MCF 10A (cell line): ENCODE data around the gene BTK. TPM values are rescaled to one million over a fixed set of nuclear protein-coding genes. Genes with fewer than 3 reads are reported as not detected.

Experiments used
- BruUV-seq: library from RNA; stranded (reverse); fragments of 400-500 nt; replicated peaks from 2 replicates; lab custom pipeline; 2021; lab: Mats Ljungman, UMichigan
- CTCF ChIA-PET: fragments of 300-600 bp; sonication (Branson Sonifier 250); formaldehyde crosslinking; extraction: SDS; loops from one replicate; lab custom pipeline; 2021; ENCODE audit warnings: antibody characterized with exemption, inconsistent platforms; lab: Yijun Ruan, JAX
- POLR2A ChIA-PET: fragments of 300-600, 350-650 bp; sonication (Branson Sonifier 250); formaldehyde crosslinking; extraction: SDS; loops from one replicate; lab custom pipeline; 2020; ENCODE audit warnings: antibody characterized with exemption, inconsistent platforms; lab: Yijun Ruan, JAX
- DNase-seq: peaks from one replicate; pipeline ENCODE4 v3.0.0-alpha.2; 2018; ENCODE audit not compliant: unreplicated experiment
- H3K27ac Mint-ChIP-seq: one replicate; pipeline ENCODE4 v1.8.0; 2022; ENCODE audit warnings: mild to moderate bottlenecking, low read depth, mixed read lengths; ENCODE audit not compliant: unreplicated experiment
- H3K27me3 Mint-ChIP-seq: one replicate; pipeline ENCODE4 v1.8.0; 2022; ENCODE audit warnings: mixed read lengths; ENCODE audit not compliant: insufficient read depth, unreplicated experiment
- H3K36me3 Mint-ChIP-seq: one replicate; pipeline ENCODE4 v1.8.0; 2022; ENCODE audit warnings: mild to moderate bottlenecking, moderate library complexity, mixed read lengths; ENCODE audit not compliant: insufficient read depth, unreplicated experiment
- H3K4me1 Mint-ChIP-seq: one replicate; pipeline ENCODE4 v1.8.0; 2022; ENCODE audit warnings: mixed read lengths; ENCODE audit not compliant: insufficient read depth, unreplicated experiment
- H3K4me3 Mint-ChIP-seq: one replicate; pipeline ENCODE4 v1.8.0; 2022; ENCODE audit warnings: mild to moderate bottlenecking, moderate library complexity, mixed read lengths; ENCODE audit not compliant: unreplicated experiment
- H3K9me3 Mint-ChIP-seq: one replicate; pipeline ENCODE4 v1.8.0; 2022; ENCODE audit warnings: mixed read lengths; ENCODE audit not compliant: unreplicated experiment
- intact Hi-C: fragments of 100-400 bp; cut with micrococcal nuclease; formaldehyde crosslinking; loops from 2 replicates; pipeline ENCODE4 v1.14.1; 2022
- total RNA-seq: library from RNA; stranded (reverse); gene quantifications from 2 replicates; pipeline ENCODE4 v1.2.3, GENCODE V29; 2022
- TF ChIP-seq, protein P1 (sequence below): fragments of 200-600 bp; IDR thresholded peaks from one replicate; pipeline ENCODE4 v1.8.0; 2022; ENCODE audit warnings: antibody characterized with exemption, mild to moderate bottlenecking; ENCODE audit not compliant: unreplicated experiment

BTK gene
- total RNA-seq, 1 experiment from 2014 or later: not detected

DNA sequence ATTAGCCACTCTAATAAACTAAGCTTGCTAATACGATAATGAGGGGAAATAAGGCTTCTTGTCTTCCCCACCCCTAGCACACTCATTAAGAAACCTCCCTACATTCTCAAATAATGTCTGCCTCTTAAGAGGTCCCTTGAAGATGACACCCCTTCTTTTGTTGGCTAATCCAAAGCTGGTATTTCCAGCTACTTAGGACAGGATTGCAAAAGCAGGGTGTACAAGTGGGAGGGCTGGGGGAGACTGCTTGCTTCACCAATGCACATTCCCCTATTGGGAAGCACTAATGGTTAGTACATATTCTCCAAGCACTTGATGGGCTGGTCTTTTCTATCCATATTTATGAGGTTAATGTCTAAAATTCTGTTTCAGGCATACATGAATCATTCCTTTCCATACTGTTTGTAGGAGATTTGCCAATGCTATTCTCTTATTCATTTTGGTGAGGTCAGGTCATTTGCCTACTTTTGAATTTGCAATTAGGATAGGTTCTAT lies 20.6 kb downstream of the BTK start:
- DNase-seq: no peak
- peaks cover 6% of the 10 kb centered on the region for H3K36me3 Mint-ChIP-seq
- intact Hi-C loops: no loop called here
- no peak overlapping the region for H3K4me3 Mint-ChIP-seq
- H3K9me3 Mint-ChIP-seq: no peaks in the 10 kb centered on the region
- H3K27ac Mint-ChIP-seq: no peak overlapping the region
- peaks cover 52% of the 10 kb centered on the region for H3K27me3 Mint-ChIP-seq
- ChIA-PET POLR2A (no interaction called here), CTCF (interaction anchor here (0.7 to 1.7 kb wide), 2 partner anchors 24 to 1881 kb away, joined by 4 read pairs; no protein-coding TSS in a partner anchor)
- TF ChIP-seq, protein P1, sequence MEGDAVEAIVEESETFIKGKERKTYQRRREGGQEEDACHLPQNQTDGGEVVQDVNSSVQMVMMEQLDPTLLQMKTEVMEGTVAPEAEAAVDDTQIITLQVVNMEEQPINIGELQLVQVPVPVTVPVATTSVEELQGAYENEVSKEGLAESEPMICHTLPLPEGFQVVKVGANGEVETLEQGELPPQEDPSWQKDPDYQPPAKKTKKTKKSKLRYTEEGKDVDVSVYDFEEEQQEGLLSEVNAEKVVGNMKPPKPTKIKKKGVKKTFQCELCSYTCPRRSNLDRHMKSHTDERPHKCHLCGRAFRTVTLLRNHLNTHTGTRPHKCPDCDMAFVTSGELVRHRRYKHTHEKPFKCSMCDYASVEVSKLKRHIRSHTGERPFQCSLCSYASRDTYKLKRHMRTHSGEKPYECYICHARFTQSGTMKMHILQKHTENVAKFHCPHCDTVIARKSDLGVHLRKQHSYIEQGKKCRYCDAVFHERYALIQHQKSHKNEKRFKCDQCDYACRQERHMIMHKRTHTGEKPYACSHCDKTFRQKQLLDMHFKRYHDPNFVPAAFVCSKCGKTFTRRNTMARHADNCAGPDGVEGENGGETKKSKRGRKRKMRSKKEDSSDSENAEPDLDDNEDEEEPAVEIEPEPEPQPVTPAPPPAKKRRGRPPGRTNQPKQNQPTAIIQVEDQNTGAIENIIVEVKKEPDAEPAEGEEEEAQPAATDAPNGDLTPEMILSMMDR: no peak
- no peaks in the 10 kb centered on the region for H3K4me1 Mint-ChIP-seq
- BruUV-seq: no TSS peak

DNA sequence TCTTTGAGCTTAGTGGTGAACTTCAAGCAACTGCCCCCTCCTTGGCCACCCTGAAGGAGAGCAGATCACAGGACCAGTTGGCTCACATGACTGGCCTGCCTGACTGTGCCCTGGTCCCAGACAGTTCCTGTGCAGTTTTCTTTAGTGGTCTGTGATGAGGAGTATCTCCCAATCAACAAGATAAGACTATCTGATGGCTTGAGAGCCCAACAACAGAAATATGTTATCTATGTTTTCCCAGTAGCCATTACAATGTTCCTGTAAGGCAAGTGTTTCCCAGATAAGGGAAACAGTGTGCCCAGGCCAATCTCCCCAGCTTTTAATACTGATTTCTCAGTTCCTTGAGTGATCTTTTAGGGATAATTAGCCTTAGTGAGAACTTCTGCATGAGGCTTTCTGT lies 23.2 kb downstream of the BTK start:
- CTCF ChIA-PET: interaction anchor here (1.1 kb wide), 1 partner anchor 28 kb away, joined by 4 read pairs; the partner anchor contains the start of gene RPL36A
- H3K4me1 Mint-ChIP-seq: no peaks in the 10 kb centered on the region

GRCh38 chrX:101362116-101362515 lies 23.9 kb downstream of the BTK start:
- no peak for DNase-seq
- TF ChIP-seq, protein P1: no peak
- Mint-ChIP-seq H3K4me1 (no peaks in the 10 kb centered on the region), H3K27me3 (peaks cover 44% of the 10 kb centered on the region), H3K36me3 (peaks cover 6% of the 10 kb centered on the region), H3K9me3 (no peaks in the 10 kb centered on the region), H3K4me3 (no peak overlapping the region), H3K27ac (no peak overlapping the region)
- intact Hi-C loops: no loop called here
- CTCF ChIA-PET: interaction anchor here (1.1 kb wide), 1 partner anchor 28 kb away, joined by 4 read pairs; the partner anchor contains the start of gene RPL36A
- POLR2A ChIA-PET: no interaction called here
- BruUV-seq: no TSS peak

More for the DNA sequence above, 23.2 kb downstream of the BTK start:
- H3K27ac Mint-ChIP-seq: no peak overlapping the region
- no TSS peak for BruUV-seq
- intact Hi-C loops: no loop called here
- H3K36me3 Mint-ChIP-seq: peaks cover 6% of the 10 kb centered on the region
- POLR2A ChIA-PET: no interaction called here
- DNase-seq: no peak
- no peak overlapping the region for H3K4me3 Mint-ChIP-seq
- H3K9me3 Mint-ChIP-seq: no peaks in the 10 kb centered on the region
- peaks cover 40% of the 10 kb centered on the region for H3K27me3 Mint-ChIP-seq
- TF ChIP-seq, protein P1: no peak

DNA sequence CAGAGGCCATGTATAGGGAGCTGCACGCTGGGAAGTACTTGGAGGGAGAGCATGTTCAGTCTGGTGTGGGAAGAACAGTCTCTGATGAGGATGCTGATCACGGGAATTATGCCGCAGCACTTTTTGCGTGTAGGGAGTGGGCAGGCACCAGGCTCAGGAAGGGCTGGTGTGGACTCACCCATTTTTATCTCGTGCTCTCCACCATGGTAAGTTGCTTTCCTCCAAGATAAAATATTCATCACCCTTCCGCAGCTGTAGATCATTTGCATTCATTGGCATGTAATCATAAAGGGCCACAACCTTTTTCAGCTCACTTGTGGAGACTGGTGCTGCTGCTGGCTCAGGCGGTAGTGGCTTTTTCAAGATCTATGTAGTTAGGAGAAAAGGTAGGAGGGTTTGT lies 25.6 kb downstream of the BTK start:
- CTCF ChIA-PET: interaction anchor here (0.7 kb wide), 1 partner anchor 243 kb away, joined by 3 read pairs; no protein-coding TSS in a partner anchor
- no peak overlapping the region for H3K27ac Mint-ChIP-seq
- TF ChIP-seq, protein P1: no peak
- BruUV-seq: no TSS peak
- POLR2A ChIA-PET: no interaction called here
- DNase-seq: no peak
- H3K36me3 Mint-ChIP-seq: peaks cover 6% of the 10 kb centered on the region
- no peaks in the 10 kb centered on the region for H3K4me1 Mint-ChIP-seq
- intact Hi-C loops: no loop called here
- no peak overlapping the region for H3K4me3 Mint-ChIP-seq
- H3K9me3 Mint-ChIP-seq: no peaks in the 10 kb centered on the region
- peaks cover 59% of the 10 kb centered on the region for H3K27me3 Mint-ChIP-seq
